NCI-H2196 (cell line): ENCODE measurements around the gene CNKSR3.

Experiments
- DNase-seq: peaks from one replicate; lab custom pipeline; 2025; ENCODE audit not compliant: unreplicated experiment; lab: John Stamatoyannopoulos, UW

Gene CNKSR3

GRCh38 chr6:154356113-154356512, 154.4 kb downstream of the CNKSR3 start:
- no peak for DNase-seq

DNA sequence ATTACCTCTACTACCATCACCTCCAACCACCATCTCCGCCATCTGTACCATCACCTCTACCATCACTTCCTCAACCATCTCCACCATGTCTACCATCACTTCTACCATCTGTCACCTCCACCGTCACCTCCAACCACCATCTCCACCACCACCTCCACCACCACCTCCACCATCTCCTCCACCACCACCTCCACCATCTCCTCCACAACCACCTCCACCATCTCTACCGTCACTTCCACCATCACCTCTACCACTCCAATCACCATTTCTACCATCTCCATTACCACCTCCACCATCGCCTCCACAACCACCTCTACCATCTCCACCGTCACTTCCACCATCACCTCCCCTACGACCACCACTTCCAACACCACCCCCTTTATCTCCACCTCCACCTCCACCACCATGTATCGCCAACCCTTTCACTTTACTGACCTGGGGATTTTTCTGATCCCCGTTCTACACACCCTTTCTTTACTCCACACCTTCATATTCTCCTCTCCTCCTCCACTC, 156.2 kb downstream of the CNKSR3 start:
- no peak for DNase-seq

- DNase-seq, result no peak
These were observed 156.9 kb downstream of the CNKSR3 start for GRCh38 chr6:154353626-154354025.

GRCh38 chr6:154352898-154353585, 157.4 kb downstream of the CNKSR3 start:
- DNase-seq, result no peak

DNA sequence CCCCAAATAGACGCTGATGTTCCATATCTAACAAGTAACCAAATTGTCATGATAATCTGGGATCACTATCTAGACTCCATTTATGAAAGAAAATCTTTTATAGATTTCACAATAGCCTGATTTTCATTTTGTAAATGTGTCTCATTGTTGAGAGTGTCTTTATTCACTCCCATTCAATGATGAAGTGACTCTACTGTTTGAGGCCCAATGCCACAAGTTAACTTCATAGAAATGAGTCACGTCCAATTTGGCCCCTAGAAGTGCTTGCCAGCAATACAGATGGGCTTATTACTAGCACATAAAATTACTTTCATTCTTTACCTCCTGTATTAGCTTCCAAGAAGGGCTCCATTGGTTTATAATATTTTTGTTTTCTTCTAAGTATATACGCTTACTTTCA, 160.2 kb downstream of the CNKSR3 start:
- DNase-seq, result no peak

GRCh38 chr6:154347981-154348380, 162.5 kb downstream of the CNKSR3 start:
- no peak for DNase-seq

GRCh38 chr6:154345811-154346210, 164.7 kb downstream of the CNKSR3 start:
- DNase-seq, result no peak

DNA sequence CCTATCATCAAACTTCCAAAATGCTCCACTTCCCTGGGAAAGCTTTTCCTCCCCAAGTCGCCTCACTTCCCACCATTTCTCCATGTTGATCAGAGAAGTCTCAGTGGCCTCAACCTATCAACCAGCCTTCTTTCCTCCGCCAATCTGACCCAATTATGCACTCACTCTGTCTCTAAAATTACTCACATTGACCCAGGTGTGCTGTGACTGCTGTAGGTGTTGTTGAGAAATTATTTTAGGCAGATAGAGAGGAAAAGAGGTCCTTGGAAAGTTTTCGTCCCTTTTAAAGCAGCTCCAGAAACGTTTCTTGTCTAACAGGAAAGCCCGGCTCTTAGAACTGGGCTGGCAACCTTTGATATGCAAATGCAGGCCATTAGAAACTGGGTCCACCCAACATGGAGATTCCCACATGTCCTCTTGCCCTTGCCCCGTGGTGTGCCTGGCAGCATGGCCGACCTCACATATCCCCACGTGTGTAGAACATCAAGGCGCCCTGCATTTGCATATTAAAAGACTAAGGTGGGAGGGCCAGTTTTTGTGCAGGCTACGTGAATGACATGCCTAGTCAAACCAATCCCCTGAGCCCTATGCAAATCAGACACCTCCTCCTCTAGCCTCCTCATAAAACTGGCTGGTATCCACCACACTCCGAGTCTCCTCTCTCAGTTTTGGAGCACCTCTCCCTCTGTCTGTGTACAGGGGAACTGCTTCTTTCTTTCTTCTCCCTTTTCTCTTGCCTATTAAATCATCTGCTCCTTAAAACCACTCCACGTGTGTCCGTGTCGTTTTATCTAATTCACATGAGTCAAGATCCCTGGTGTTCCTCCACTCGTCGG, 166.8 kb downstream of the CNKSR3 start:
- peak; percentile 87 for DNase-seq

DNA sequence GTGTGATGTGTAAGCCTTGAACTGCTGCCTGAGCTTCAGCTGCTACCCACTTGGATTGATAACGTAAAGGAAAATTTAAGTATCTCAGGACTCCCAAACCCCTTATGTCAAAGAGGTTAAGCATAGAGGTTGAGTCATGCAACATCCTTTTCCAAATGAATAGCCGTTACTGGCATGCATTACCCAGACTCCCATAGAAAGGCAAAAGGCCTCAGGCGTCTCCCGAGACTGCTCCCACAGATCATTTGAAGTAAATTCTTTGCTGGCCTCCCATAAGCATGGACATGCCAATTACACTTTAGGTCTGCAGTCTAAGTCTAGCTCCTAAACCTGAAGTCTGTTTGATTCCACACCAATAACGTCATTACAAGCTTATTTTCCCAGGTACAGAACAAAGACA, 168.6 kb downstream of the CNKSR3 start:
- DNase-seq, result no peak

DNA sequence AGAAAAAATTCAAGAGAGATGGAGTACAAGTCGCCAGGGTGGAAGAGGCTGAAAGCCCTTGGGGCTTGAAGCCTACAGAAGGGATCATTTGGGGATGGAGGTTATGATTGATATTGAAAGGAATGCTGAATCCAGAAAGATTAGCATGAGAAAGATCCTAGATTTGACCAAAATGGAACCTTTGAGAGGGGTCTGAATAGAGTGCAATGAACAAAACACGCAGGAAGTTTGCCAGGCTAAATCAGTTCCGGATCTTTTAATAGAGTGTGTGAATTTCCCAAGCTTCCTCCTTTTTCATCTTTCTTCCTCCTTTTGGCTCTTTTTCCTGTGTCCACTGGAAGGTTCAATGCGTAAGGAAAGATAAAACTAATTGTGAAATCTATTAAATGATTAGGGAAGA, 169.1 kb downstream of the CNKSR3 start:
- DNase-seq, result no peak
